Smooth muscle cell of the umbilical artery (primary cell): ENCODE data around the gene GPR176. TPM values are rescaled to one million over a fixed set of nuclear protein-coding genes. Genes with fewer than 3 reads are reported as not detected.

Experiments used
- total RNA-seq: library from RNA; depleted of rRNA; stranded (reverse); fragments of >200 nt; gene quantifications from 2 replicates; pipeline ENCODE4 v1.2.3, GENCODE V29; 2014

The GPR176 gene
- total RNA-seq, result 64.1 and 142 TPM in 2 replicates

GRCh38 chr15:39919748-39920509 is at the start of gene GPR176:
TSS of gene GPR176 (minus strand) at chr15:39920266. CDS start at chr15:39920026, 240 bp downstream.

GRCh38 chr15:39782441-39783138 is 137.5 kb downstream of the GPR176 start, which contains the start of gene FSIP1:
TSS of gene FSIP1 (minus strand) at chr15:39782841. CDS start at chr15:39776524, 6,317 bp downstream.

Other genes starting within 250 kb of the GPR176 start
- 0.65 and 0.89 TPM in 2 replicates for gene FSIP1, start 137.4 kb downstream of the GPR176 start, total RNA-seq
- gene EIF2AK4, start 13.8 kb upstream of the GPR176 start, total RNA-seq, result 61.2 and 128 TPM in 2 replicates
- gene SRP14, start 118.9 kb upstream of the GPR176 start, total RNA-seq, result 129 and 206 TPM in 2 replicates
- 0.14 and 1.8 TPM in 2 replicates for gene BMF, start 188.6 kb upstream of the GPR176 start, total RNA-seq
- 3.6 and 19.2 TPM in 2 replicates for gene BUB1B, start 240.8 kb upstream of the GPR176 start, total RNA-seq